Trophoblast cell (in vitro differentiated cells and primary cell): Measurements from ENCODE around the gene GRIK4.
A peak's percentile ranks its signal among the peaks of the same experiment; 100 is the strongest.

Source experiments
- DNase-seq, 2 donors: peaks; one replicate each; pipeline ENCODE4 v3.0.0-alpha.2; 2016
- H2AFZ ChIP-seq: 2 replicates; pipeline ENCODE4 v1.6.1; 2013; ENCODE audit warnings: low read length, moderate library complexity, mild to moderate bottlenecking; ENCODE audit not compliant: insufficient read depth, poor library complexity
- H2AK5ac ChIP-seq: 2 replicates; pipeline ENCODE4 v1.6.1; 2013; ENCODE audit warnings: mild to moderate bottlenecking, low read length
- H2BK120ac ChIP-seq: 2 replicates; pipeline ENCODE4 v1.6.1; 2013; ENCODE audit warnings: low read length, mild to moderate bottlenecking, moderate library complexity; ENCODE audit not compliant: insufficient read depth, poor library complexity
- H2BK12ac ChIP-seq: 2 replicates; pipeline ENCODE4 v1.6.1; 2013; ENCODE audit warnings: mild to moderate bottlenecking, low read length, moderate library complexity
- H2BK5ac ChIP-seq: 2 replicates; pipeline ENCODE4 v1.6.1; 2013; ENCODE audit warnings: low read length, low read depth, moderate library complexity, mild to moderate bottlenecking; ENCODE audit not compliant: poor library complexity
- H3K14ac ChIP-seq: 2 replicates; pipeline ENCODE4 v1.6.1; 2013; ENCODE audit warnings: mild to moderate bottlenecking, low read length
- H3K18ac ChIP-seq: 2 replicates; pipeline ENCODE4 v1.6.1; 2013; ENCODE audit warnings: mild to moderate bottlenecking, low read length
- H3K23ac ChIP-seq: 2 replicates; pipeline ENCODE4 v1.6.1; 2013; ENCODE audit warnings: low read length
- H3K27ac ChIP-seq: 2 replicates; pipeline ENCODE4 v1.5.1; 2013; ENCODE audit warnings: low read depth, mild to moderate bottlenecking, inconsistent platforms, low read length, moderate library complexity
- H3K27me3 ChIP-seq: 2 replicates; pipeline ENCODE4 v1.6.1; 2013; ENCODE audit warnings: inconsistent platforms, mild to moderate bottlenecking, low read length, moderate library complexity; ENCODE audit not compliant: insufficient read depth
- H3K36me3 ChIP-seq, 2 experiments: 1 replicate in 1 of 2; 2 replicates in 1 of 2; pipeline ENCODE4 v1.6.1; 2013; ENCODE audit warnings: low read length in 2 of 2, mild to moderate bottlenecking in 2 of 2, moderate library complexity in 1 of 2; ENCODE audit not compliant: insufficient read depth in 2 of 2, control insufficient read depth in 1 of 2
- H3K4ac ChIP-seq: 2 replicates; pipeline ENCODE4 v1.6.1; 2013; ENCODE audit warnings: low read depth, mild to moderate bottlenecking, low read length, moderate library complexity
- H3K4me1 ChIP-seq, 2 experiments: 1 replicate in 1 of 2; 2 replicates in 1 of 2; pipeline ENCODE4 v1.6.1; 2013; ENCODE audit warnings: low read length in 2 of 2, mild to moderate bottlenecking in 2 of 2, moderate library complexity in 1 of 2; ENCODE audit not compliant: insufficient read depth in 2 of 2, control insufficient read depth in 1 of 2
- H3K4me2 ChIP-seq: 2 replicates; pipeline ENCODE4 v1.6.1; 2013; ENCODE audit warnings: inconsistent platforms, mild to moderate bottlenecking, low read length, moderate library complexity
- H3K4me3 ChIP-seq: 2 replicates; pipeline ENCODE4 v1.5.1; 2013; ENCODE audit warnings: mild to moderate bottlenecking, low read depth, low read length, inconsistent platforms
- H3K79me1 ChIP-seq: one replicate; pipeline ENCODE4 v1.6.1; 2013; ENCODE audit warnings: low read length
- H3K79me2 ChIP-seq: 2 replicates; pipeline ENCODE4 v1.6.1; 2013; ENCODE audit warnings: low read length, mild to moderate bottlenecking; ENCODE audit not compliant: control insufficient read depth, insufficient read depth, poor library complexity
- H3K9ac ChIP-seq: 2 replicates; pipeline ENCODE4 v1.6.1; 2013; ENCODE audit warnings: mild to moderate bottlenecking, low read length
- H3K9me3 ChIP-seq: 2 replicates; pipeline ENCODE4 v1.6.1; 2013; ENCODE audit warnings: low read depth, mild to moderate bottlenecking, control low read depth, inconsistent platforms, low read length; ENCODE audit not compliant: insufficient read depth
- H4K12ac ChIP-seq: 2 replicates; pipeline ENCODE4 v1.6.1; 2013; ENCODE audit warnings: low read depth, mild to moderate bottlenecking, low read length, moderate library complexity
- H4K8ac ChIP-seq: 2 replicates; pipeline ENCODE4 v1.6.1; 2013; ENCODE audit warnings: low read depth, mild to moderate bottlenecking, low read length, moderate library complexity
- H4K91ac ChIP-seq: one replicate; pipeline ENCODE4 v1.6.1; 2013; ENCODE audit warnings: low read depth, mild to moderate bottlenecking, low read length, moderate library complexity
- WGBS: extraction: QIAGEN DNeasy Blood & Tissue Kit; methylation state at CpG from one replicate; pipeline ENCODE4 v1.1.7; 2013; ENCODE audit warnings: missing lambda C conversion rate; ENCODE audit not compliant: insufficient read length, insufficient coverage; ENCODE audit errors: extremely low coverage; 5-methylcytosine and 5-hydroxymethylcytosine counted together

Gene GRIK4

DNA sequence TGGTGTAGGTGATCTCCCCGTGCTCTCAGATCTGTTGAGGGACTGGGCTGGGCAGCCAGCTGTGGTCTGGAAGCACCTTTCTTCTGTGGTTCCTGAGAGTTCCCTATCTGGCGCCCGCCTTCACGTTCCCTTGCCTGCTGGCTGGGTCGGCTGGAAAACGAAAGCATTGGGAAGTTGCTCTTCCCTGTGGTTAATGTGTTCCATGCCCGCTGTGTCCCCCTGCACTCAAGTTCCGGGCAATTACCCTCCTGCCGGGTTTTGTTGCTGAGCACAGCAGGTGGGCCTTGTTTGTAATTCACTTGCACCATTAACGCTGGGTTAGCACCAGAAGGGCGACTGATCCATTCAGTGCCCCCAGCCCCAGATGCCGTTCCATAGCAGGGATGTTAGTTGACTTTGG, 134.1 kb downstream of the GRIK4 start:
- Histone ChIP-seq H2BK12ac (no peak overlapping the region), H4K12ac (no peak overlapping the region), H3K9ac (no peak overlapping the region), H4K8ac (no peak overlapping the region), H3K23ac (no peak overlapping the region), H3K27ac (no peak overlapping the region), H3K18ac (no peak overlapping the region), H2BK5ac (no peak overlapping the region), H3K36me3 (no peaks in the 10 kb centered on the region), H4K91ac (no peak overlapping the region), H3K9me3 (peaks cover 2% of the 10 kb centered on the region), H3K79me2 (no peaks in the 10 kb centered on the region), H3K4ac (no peak overlapping the region), H2BK120ac (no peak overlapping the region), H3K4me3 (no peak overlapping the region), H2AFZ (no peak overlapping the region), H3K27me3 (peaks cover 6% of the 10 kb centered on the region), H3K4me2 (no peak overlapping the region), H3K4me1 (peaks cover 0 to 7% of the 10 kb centered on the region in 2 experiments), H2AK5ac (no peak overlapping the region), H3K79me1 (no peaks in the 10 kb centered on the region), H3K14ac (no peak overlapping the region)
- no peak for DNase-seq
- no CpG with 5 or more reads among the region's 12 CpGs for WGBS

DNA sequence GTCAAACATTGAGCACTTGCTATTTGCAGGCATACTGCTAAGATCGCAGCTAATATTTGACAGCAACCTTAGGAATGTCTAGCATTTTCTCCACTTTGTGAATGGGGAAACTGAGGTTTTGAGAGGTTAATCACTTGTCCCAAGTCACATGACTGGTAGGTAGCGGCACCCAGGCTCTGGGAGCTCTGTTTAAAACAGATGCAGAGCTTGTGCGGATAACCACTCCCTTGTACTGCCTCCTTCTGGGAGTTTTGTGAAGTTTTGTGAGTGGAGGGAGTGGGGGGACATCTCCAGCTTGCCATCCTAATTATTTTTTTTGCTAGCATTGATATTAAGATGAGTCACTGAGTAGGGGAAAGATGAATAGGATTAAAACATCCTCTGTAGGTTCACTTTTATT, 134.7 kb downstream of the GRIK4 start:
- WGBS = no CpG with 5 or more reads among the region's 3 CpGs
- peaks cover 0 to 7% of the 10 kb centered on the region in 2 experiments for H3K4me1 ChIP-seq

DNA sequence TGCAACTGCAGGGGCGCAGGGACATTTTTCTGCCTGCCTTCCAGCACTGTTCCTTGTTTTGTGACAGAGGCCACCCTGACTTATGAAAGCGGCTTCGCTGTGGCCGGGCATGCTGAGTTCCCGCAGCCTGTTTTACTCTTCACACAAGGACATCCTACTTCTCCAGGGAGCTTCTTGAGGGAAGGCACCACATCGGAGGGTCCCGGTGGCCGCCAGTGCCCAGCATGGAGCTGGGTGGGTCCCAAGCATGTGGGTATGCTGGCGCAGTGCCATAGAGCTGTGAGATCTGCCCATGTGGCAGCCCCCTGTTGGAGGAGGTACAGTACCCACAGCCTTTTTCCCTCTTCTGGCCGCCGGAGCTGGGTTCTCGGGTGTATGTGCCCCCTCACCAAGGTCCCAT, 136.1 kb downstream of the GRIK4 start:
- no peak overlapping the region for H3K9ac ChIP-seq
- peaks cover 2% of the 10 kb centered on the region for H3K9me3 ChIP-seq
- no peak overlapping the region for H4K12ac ChIP-seq
- H3K36me3 ChIP-seq = no peaks in the 10 kb centered on the region
- H2AK5ac ChIP-seq = no peak overlapping the region
- H3K27ac ChIP-seq = no peak overlapping the region
- H3K4me3 ChIP-seq = no peak overlapping the region
- WGBS = no CpG with 5 or more reads among the region's 12 CpGs
- no peak overlapping the region for H2BK5ac ChIP-seq
- H3K79me2 ChIP-seq = no peaks in the 10 kb centered on the region
- no peak overlapping the region for H2BK120ac ChIP-seq
- no peak overlapping the region for H3K4me2 ChIP-seq
- H3K27me3 ChIP-seq = peaks cover 6% of the 10 kb centered on the region
- no peaks in the 10 kb centered on the region for H3K79me1 ChIP-seq
- H3K4ac ChIP-seq = no peak overlapping the region
- no peak overlapping the region for H3K23ac ChIP-seq
- no peak overlapping the region for H2AFZ ChIP-seq
- no peak overlapping the region for H3K14ac ChIP-seq
- DNase-seq = no peak
- H4K91ac ChIP-seq = no peak overlapping the region
- H4K8ac ChIP-seq = no peak overlapping the region
- no peak overlapping the region for H3K18ac ChIP-seq
- H2BK12ac ChIP-seq = no peak overlapping the region
- H3K4me1 ChIP-seq = peaks cover 0 to 5% of the 10 kb centered on the region in 2 experiments

More for the DNA sequence above, 134.7 kb downstream of the GRIK4 start:
- H3K4me2 ChIP-seq = no peak overlapping the region
- H4K91ac ChIP-seq = no peak overlapping the region
- H3K79me2 ChIP-seq = no peaks in the 10 kb centered on the region
- H2BK12ac ChIP-seq = no peak overlapping the region
- H3K36me3 ChIP-seq = no peaks in the 10 kb centered on the region
- H3K79me1 ChIP-seq = no peaks in the 10 kb centered on the region
- H2AK5ac ChIP-seq = no peak overlapping the region
- no peak overlapping the region for H3K27ac ChIP-seq
- H3K27me3 ChIP-seq = peaks cover 6% of the 10 kb centered on the region
- H3K4me3 ChIP-seq = no peak overlapping the region
- no peak overlapping the region for H3K18ac ChIP-seq
- H3K14ac ChIP-seq = no peak overlapping the region
- no peak overlapping the region for H4K12ac ChIP-seq
- no peak overlapping the region for H2BK120ac ChIP-seq
- no peak overlapping the region for H4K8ac ChIP-seq
- no peak overlapping the region for H3K9ac ChIP-seq
- no peak overlapping the region for H2AFZ ChIP-seq
- no peak overlapping the region for H2BK5ac ChIP-seq
- H3K4ac ChIP-seq = no peak overlapping the region
- H3K23ac ChIP-seq = no peak overlapping the region
- DNase-seq = no peak
- H3K9me3 ChIP-seq = peaks cover 2% of the 10 kb centered on the region

DNA sequence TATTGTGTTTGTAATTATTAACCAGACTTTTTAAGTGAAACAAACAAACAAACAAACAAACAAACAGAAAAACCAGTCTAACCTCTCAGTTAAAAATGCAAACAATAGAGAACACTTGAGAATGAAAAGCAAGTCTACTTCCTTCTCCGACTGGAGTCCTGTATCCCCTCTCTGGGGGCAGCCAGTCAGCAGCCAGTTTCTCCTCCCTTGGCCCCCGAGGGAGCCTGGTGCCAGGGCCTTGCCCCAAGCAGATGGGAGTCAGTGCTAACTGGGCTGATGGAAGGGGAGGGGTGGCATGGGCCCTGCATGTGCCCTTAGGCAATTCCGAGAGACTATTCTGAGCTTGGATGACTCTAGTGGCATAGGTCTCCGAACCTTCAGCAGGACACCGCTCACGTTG, 137.2 kb downstream of the GRIK4 start:
- no peak overlapping the region for H4K12ac ChIP-seq
- H3K79me2 ChIP-seq = no peaks in the 10 kb centered on the region
- no peaks in the 10 kb centered on the region for H3K36me3 ChIP-seq
- no peaks in the 10 kb centered on the region for H3K79me1 ChIP-seq
- no peak overlapping the region for H2BK120ac ChIP-seq
- no peak overlapping the region for H3K9ac ChIP-seq
- H3K4me3 ChIP-seq = no peak overlapping the region
- no peak overlapping the region for H3K27ac ChIP-seq
- no peak overlapping the region for H2BK12ac ChIP-seq
- no peak overlapping the region for H3K23ac ChIP-seq
- no peaks in the 10 kb centered on the region for H3K4me1 ChIP-seq
- no peak overlapping the region for H3K4ac ChIP-seq
- H3K27me3 ChIP-seq = peaks cover 6% of the 10 kb centered on the region
- H4K8ac ChIP-seq = no peak overlapping the region
- no peak overlapping the region for H2AFZ ChIP-seq
- H3K14ac ChIP-seq = no peak overlapping the region
- no peak overlapping the region for H4K91ac ChIP-seq
- H3K4me2 ChIP-seq = no peak overlapping the region
- no peak overlapping the region for H3K18ac ChIP-seq
- DNase-seq = peak in 1 of 2 donors; percentile 30
- H3K9me3 ChIP-seq = peaks cover 2% of the 10 kb centered on the region
- WGBS = no CpG with 5 or more reads among the region's 6 CpGs
- no peak overlapping the region for H2BK5ac ChIP-seq
- no peak overlapping the region for H2AK5ac ChIP-seq
